HG03432 (cell line): ENCODE data around the gene NFATC2.
A peak's percentile ranks its signal among the peaks of the same experiment; 100 is the strongest.

Experiments used
- ATAC-seq: cut with Tn5 transposase; IDR thresholded peaks from one replicate; pipeline ENCODE4 v1.9.1; 2021; ENCODE audit warnings: mild to moderate bottlenecking, moderate library complexity; ENCODE audit not compliant: unreplicated experiment

Gene NFATC2

DNA sequence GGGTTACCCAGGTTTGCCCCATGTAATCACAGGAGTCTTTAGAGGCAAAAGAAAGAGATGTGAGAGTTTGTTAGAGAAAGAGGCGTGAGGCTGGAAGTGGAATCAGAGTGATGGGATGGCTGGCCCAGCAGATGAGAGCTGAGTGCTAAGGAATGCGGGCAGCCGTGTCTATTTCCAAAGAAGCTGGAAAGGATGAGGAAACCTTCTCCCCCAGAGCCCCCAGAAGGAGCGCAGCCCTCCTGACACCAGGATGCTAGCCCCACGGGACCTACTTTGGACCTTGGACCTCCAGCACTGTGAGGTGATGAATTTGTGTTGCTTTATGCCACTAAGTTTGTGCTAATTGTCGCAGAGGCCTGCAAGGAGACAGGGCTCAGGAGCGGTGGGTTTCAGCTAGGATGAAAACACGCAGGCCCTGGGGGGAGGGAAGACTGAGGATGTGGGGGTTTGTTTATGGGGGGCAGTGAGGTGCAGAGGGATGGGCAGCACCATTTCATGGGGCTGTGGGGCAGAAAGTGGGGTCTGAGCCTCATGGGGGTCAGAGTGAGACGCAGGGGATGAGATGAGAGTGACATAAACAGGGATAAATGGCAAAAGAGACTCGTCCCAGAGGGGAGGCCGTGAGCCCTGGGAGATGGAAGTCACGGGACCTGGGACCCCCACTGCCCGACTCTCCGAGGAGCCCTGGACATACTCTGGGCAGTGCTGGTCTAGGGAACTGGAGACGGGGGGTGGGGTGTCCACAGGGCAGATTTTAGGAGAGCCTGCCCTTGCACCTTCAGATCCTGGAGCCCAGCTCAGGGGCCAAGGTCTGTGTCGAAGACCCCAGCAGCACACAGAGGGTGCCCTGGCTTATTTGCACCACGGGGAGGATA is 160.2 kb downstream of the NFATC2 start:
- no peak for ATAC-seq

DNA sequence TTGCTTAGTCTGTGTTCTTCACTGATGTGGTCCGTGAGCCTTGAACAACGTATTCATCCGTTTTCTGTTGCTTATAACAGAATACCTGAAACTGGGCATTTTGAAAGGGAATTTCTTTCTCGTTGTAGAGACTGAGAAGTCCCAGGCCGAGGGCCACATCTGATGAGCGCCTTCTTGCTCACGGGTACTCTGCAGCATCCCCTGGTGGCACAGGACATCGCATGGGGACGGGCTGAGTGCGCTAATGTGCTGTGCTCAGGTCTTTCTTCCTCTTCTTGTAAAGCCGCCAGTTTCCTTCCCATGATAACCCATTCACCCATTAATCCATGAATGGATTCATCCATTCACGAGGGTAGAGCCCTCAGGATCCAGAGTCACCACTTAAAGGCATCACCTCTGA is 161.0 kb downstream of the NFATC2 start:
- ATAC-seq, result no peak

DNA sequence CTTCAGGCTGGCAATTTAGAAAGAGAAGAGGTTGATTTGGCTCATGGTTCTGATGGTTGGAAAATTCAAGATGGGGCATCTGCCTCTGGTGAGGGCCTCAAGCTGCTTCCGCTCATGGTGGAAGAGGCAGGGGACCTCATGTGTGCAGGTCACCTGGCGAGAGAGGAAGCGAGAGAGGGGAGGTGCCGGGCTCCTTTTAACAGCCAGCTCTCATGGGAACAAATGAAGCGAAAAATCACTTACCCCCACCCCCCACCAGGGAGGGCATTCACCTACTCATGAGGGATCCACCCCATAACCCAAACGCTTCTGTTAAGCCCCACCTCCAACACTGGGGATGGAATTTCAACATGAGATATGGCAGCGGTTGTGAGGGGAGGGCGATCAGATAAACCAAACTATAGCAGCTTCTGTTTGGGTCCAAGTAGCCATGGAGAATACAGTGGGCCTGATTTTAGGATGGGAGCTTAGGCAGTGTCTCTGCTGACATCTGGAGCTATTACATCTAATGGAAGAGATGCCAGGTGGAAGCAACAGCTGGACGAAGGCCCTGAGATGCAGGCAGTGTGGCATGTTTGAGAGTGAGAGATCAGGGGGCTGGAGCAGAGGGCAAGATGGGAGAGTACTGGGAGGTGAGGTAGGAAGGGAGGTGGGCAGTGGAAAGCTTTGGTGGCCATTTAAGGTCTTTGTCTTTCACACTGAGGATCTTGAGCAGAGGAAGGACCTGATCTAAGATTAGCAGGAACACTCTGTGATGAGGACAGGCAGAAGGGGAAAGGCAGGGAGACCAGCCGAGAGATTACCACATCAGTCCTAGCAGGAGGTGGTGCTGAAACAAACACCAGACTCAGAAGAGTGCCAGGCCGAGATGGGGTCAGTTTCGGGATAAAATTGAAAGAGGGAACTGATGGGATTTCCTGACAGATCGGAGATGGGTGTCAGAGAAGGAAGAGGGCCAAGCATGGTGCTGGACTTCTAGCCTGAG is 161.8 kb downstream of the NFATC2 start:
- peak; percentile 67 for ATAC-seq

DNA sequence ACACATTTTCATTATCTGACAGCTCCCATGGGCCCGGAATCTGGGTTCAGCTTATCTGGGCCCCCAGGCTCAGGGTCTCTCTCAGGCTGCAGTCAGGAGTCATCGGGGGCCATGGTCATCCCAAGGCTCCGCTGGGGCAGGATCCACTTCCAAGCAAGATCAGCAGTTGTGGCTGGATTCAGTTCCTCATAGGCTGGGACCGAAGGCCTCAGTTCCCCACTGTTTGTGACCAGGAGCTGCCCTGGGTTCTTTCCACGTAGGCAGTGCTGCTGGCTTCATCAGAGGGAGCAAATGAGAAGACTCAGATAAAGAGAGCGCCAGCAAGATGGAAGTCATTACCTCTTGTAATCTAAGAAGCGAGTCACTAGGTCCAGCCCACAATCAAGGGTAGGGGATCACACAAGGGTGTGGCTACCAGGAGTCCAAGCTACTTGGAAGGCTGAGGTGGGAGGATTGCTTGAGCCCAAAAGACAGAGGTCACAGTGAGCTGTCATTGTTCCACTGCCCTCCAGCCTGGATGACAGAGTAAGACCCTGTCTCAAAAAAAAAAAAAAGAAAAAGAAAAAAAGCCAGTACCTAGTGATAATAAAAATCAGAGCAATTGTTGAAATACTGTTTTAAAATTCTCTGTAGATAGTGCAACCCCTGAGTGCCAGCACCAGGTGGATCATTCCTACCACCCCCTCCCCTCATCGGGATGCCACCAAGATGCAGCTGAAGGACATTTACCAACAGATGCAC is 162.7 kb downstream of the NFATC2 start:
- ATAC-seq, result no peak

DNA sequence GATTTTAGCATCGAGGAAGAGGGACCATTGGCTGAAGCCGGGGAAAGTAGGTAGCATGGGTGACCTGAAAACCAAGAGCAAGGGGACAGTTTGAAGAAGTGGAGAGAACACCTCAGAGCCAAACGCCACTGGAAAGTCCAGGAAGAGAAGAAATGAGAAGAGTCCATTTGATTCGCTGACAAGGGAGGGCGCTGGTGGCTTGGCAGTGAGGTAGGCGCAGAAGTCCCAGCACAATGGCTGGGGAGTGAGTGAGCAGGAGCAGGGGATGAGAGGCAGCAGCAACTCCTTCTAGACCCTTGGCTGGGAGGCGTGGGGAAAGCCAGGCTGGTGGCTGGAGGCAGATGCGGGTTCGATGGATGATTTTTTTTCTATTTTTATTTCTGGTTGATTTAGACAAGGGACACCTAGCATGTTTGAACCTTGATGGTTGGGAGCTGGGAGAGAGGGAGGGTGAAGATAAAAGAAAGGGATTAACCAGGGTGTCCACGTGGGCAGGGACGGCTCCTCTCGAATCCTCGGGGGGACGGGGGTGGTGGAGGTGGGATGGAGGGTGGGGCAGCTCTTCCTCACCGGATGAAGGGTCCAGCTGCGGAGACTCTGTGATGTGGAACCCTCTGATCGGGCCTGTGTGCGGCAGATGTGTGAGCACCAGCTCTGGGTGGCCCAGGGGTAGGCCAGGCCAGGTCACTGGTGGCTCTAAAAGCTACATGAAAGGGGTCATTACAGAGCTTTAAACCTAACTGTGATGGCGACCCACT is 164.2 kb downstream of the NFATC2 start:
- ATAC-seq, result no peak

DNA sequence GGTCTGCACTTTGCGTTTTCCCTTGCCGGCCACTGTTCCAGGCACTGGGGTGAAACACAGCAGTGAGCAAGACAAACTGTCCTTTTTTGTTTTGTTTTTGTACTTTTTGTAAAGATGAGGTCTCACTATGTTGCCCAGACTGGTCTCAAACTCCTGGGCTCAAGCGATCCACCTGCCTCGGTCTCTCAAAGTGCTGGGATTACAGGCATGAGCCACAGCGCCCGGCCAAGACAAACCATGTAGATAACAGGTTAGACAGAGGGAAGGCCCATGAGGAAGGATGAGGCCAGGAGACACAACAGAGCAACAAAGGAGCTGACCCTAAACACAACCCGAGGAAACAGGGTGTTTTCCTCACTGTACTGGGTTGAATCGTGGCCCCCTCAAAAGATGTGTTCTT is 165.4 kb downstream of the NFATC2 start:
- ATAC-seq, result no peak

DNA sequence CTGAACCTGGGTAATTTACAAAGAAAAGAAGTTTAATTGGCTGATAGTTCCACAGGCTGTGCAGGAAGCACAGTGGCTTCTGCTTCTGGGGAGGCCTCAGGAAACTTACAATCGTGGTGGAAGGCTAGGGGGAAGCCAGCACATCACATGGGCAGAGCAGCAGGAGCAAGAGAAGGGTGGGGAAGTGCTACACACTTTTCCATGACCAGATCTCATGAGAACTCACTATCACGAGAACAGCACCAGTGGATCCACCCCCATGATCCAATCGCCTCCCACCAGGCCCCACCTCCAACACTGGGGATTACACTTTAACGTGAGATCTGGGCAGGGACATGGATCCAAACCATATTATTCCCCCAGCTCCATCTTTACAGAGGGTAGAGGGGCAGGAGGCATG is 166.4 kb downstream of the NFATC2 start:
- ATAC-seq, result no peak

DNA sequence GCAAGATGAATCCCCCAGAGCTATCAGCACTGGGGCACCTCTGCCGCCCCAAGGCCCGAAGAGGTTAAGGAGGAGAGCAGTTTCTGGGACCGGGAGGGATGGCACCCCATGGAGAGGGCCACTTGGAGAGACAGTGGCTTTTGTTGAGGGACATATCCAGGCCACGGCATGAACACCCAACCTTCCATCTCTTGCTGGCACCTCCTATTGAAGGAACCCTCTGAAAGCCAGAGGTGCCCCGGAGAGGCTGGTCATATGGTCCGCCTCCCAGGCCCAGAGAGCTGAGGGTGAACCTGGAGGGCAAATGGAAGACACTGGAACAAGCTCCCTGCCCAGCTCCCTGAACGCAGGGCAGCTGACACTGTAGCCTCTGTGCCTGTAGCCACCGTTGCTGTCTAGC is 167.0 kb downstream of the NFATC2 start:
- ATAC-seq, result no peak

DNA sequence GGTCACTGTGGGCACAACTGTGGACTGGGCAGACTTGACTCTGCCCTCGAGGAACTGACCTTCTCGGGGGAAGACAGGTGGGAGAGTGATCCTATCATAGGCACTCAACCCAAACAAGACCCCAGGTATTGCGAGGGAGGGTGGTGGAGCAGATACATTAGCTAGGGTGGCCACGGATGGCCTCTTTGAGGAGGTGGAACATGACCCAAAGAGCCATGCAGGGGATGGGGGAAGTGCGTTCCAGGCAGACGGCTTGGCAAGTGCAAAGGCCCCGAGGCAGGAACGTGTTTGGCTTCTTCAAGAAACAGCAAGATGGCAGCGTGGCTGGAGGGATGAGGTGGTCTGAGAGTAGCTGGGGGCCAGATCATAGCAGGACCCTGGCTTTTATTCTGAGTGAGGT is 167.6 kb downstream of the NFATC2 start:
- no peak for ATAC-seq

DNA sequence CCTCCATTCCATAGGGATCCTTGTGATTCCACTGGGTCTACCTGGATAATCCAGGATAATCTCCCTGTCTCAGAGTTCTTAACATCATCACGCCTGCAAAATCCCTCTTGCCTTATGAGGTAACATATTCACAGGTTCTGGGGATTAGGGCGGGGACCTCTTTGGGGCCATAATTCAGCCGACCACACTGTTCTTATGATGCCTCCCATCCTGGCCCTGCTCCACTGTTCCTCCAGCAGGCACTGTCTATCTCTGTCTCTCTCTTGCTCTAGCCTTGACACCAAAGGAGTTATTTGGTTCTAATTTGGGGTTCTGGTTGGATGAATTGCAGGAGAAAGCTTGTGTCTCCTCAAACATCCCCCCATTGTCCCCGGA is 168.1 kb downstream of the NFATC2 start:
- no peak for ATAC-seq

DNA sequence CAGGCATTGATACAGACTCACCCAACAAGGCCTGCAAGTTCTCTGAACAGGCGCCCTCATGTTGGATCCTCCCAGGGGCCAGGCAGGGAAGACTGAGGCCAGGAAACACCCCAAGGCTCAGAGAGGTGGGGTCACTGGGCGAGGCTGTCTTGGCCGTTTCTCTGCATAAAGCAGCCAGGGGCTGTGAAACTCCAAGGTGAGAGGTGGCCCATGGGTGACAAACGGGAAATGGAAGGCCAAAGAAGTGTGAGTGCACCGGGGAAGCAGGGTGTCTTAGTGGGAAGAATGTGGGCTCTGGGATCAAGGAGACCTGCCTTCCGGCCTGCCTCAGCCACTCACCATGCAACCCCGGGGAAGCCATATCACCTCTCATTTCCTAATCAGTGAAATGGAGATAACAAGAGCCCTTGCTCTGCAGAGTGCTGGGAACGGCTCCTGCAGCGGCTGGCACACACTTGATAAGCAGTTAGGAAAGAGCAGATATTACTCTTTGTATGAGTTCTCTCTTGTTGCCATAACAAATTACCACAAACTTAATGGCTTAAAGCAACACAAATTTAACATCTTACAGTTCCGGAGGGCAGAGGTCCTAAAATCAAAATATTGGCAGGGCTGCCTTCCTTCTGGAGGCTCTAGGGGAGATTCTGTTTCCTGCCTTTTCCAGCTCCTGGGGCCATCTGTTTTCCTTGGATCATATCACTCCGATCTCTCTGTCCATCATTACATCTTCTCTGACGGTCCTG is 168.6 kb downstream of the NFATC2 start:
- ATAC-seq, result no peak

DNA sequence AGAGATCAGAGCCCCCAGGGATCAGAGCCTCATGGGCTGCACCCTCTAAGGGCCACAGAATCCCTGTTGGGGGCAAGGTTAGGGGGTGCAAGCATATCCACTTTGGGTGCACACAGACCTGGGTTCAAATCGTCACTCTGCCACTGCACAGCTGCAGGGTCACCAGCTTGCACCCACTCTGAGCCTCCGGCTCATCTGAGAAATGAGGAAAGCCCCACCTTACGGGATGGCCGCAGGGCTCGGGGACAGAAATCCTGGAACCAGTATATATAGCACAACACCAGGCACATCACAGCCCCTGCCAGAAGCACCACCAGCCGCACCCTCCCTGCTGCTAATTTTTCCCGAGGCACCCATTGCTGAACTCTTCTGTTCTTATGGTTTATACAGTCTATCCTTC is 169.6 kb downstream of the NFATC2 start:
- no peak for ATAC-seq

DNA sequence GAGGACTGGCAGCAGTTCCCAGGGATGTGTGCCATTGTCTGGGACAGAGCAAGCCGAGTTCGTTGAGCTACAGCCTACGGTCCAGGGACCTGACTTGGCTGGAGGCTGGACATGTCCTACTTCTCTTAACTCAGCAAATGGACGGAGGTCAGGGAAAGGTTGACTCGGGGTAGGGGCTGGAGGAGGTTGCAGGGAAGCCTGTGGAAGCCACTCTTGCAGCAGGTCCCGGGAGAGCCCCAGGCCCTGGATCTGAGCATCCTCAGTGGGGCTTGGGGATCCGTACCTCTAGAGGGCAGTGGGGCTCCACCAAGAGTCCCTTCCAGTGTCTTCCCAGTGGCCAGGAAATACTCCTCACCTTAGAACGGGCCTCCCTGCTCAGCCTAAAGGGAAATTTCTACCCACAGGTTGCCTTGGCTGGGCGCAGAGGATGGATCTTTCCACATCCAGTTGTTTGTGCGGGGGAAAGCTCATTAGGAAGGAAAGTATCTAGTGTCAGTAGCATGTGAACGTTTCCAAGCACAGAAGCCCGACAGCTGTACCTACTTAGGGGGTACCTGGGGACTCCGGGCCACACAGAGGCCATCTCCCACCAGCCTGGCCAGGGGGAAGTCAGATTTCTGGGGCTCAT is 170.2 kb downstream of the NFATC2 start:
- peak; percentile 69 for ATAC-seq

DNA sequence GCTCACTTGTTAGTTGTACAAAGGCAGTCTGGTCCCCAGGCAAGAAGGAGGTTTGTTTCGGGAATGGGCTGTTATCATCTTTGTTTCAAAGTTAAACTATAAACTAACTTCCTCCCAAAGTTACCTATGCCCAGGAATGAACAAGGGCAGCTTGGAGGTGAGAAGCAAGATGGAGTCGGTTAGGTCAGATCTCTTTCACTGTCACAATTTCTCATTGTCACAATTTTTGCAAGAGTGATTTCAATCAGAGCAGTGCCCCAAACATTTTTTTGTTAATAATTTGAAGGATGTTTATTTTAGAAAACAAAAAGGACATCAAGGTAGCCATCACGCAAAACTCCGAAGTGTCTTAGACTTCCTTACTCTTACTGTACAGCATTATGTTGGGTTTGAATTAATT is 170.8 kb downstream of the NFATC2 start:
- no peak for ATAC-seq

DNA sequence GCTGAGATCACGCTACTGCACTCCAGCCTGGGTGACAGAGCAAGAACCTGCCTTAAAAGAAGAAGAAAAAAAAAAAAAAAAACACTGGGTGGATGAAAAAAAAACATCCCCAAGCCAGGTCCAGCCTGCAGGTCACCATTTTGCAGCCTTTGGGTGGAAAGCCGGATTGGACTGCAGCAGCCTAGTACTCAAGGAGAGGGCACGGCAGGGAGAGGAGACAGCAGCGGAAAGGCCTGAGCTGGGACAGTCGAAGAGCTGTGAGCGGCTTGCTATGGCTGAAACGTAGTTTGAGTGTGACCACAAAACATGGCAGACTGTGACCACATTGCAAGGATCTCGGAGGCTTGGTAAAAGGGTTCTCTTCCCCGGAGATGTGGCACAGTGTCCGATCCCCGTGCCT is 173.0 kb downstream of the NFATC2 start:
- no peak for ATAC-seq

DNA sequence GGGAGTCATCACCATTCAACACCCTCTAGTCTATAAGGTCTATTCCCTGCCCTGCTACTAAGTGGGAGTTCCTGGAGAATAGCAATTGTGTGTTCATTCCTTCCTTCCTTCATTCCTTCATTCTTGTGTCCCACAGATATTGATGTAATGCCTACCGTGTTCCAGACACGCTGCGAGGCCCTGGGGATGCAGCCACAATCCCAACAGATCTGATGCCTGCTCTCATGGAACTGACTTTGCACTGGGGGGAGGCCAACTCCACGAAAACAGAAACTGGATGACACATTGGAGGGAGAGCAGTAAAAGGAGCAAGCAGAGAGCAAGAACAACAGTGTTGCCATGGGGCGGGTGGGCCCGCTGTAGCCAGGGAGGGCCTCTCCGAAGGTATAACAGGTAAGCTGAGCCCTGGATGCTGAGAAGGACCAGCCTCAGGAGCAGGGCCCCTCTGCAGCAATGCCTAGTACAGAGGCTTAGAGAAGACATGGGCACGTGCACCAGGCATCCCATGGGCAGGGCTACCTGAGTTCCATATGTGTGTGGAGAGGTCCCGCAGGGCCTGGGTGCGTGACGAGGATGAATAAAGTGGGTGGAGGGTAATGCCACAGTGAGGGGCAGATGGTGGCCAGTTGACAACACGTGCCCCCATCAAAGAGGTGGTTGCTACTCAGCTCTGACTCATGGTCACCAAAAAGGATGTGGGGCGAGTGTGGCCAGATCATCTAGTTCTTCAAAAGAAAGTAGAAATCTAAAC is 173.9 kb downstream of the NFATC2 start:
- ATAC-seq, result no peak

DNA sequence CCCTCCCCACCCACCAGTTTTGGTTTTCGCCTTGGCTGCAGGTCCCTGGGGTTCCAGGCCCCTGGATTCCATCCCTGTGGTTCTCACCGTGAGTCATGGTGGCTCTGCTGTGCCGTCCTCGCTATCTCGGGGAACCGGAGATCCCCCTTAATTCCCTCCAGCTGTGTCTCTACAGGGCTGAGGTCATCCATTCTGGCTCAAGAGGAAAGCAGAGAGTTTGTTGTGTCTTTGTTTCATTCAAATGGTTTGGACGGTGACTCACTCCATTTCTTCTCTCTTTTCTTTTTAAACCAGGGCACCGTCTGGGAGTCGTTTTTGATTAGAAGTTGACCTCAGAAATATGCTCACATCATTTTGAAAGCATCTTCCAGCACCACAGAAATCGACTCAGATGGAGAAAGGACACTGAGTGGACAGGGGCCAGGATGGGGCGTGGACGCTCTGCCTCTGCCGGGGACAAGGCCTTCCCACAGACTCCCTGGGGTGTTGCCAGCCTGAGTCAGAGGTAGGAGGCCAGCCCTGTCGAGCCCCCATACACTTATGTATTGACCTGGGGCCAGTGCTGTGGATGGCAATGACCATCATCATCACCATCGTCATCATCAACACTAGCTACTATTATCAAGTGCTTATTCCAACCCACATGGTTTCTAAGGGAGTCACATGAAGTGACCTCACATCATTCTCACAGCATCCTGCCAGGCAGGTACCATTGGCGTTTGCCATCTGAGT is 176.2 kb downstream of the NFATC2 start:
- no peak for ATAC-seq

DNA sequence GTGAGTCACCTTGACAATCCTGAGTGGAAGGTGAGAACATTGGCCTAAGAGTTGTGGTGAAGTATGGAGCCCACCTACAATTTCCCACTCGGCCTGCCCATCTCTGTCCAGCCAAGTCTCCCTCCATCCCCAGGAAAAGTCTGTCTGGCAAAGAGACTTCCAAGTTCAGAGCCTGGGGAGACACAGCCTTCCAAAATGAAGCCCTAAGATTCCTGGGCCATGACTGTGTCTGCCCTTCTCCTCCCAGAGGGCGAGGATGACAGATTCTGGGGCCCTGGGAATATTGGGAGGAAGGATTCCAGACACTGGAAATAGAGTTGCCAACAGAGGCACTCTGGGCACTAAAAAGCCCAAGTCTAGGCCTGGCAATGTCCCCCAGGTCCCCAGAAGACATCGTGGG is 176.8 kb downstream of the NFATC2 start:
- ATAC-seq, result no peak
